Endothelial cell of umbilical vein (primary cell): ENCODE results near the gene GABPA. TPM values are rescaled to one million over a fixed set of nuclear protein-coding genes. Genes with fewer than 3 reads are reported as not detected.

Experiments
- BruUV-seq: library from RNA; stranded (reverse); fragments of 400-500 nt; replicated peaks from 2 replicates; lab custom pipeline; 2021; lab: Mats Ljungman, UMichigan
- CTCF ChIA-PET: fragments of 300-600, 350-600 bp; sonication (Branson Sonifier 250); formaldehyde crosslinking; loops from one replicate; lab custom pipeline; 2021; ENCODE audit warnings: antibody characterized with exemption, inconsistent platforms; lab: Charles Lee
- POLR2A ChIA-PET: fragments of 300-600, 350-600 bp; sonication (Branson Sonifier 250); formaldehyde crosslinking; loops from one replicate; lab custom pipeline; 2021; ENCODE audit warnings: antibody characterized with exemption, inconsistent platforms; lab: Charles Lee
- DNase-seq: peaks from one replicate; pipeline ENCODE4 v3.0.0-alpha.2; 2011; ENCODE audit warnings: low read depth, low spot score
- FAIRE-seq: peaks from 2 replicates; lab custom pipeline; 2011; peaks lifted over from hg19 to GRCh38; lab: Jason Lieb, UNC
- H2AFZ ChIP-seq: 2 replicates; pipeline ENCODE4 v1.6.0; 2012; ENCODE audit warnings: low read depth, low read length, control low read depth, inconsistent platforms
- H3K27ac ChIP-seq: 2 replicates; pipeline ENCODE4 v1.5.1; 2011; ENCODE audit warnings: low read depth, mild to moderate bottlenecking, control low read depth, low read length, moderate library complexity; ENCODE audit not compliant: insufficient read depth
- H3K27me3 ChIP-seq, 2 experiments: 2 replicates each; pipeline versions ENCODE4 v1.6.0 to v1.6.1; 2011; ENCODE audit warnings: low read length in 2 of 2, mixed read lengths in 1 of 2; ENCODE audit not compliant: control insufficient read depth in 2 of 2, insufficient read depth in 2 of 2
- H3K36me3 ChIP-seq, 2 experiments: 2 replicates in 1 of 2; 3 replicates in 1 of 2; pipeline ENCODE4 v1.5.1; 2011; ENCODE audit warnings: low read length in 2 of 2, mild to moderate bottlenecking in 1 of 2, moderate library complexity in 1 of 2; ENCODE audit not compliant: control insufficient read depth in 2 of 2, insufficient read depth in 2 of 2; ENCODE audit errors: extremely low read depth in 1 of 2
- H3K4me1 ChIP-seq: 3 replicates; pipeline ENCODE4 v1.5.1; 2011; ENCODE audit warnings: mild to moderate bottlenecking, low read length; ENCODE audit not compliant: control insufficient read depth, insufficient read depth; ENCODE audit errors: extremely low read depth
- H3K4me2 ChIP-seq: 2 replicates; pipeline ENCODE4 v1.6.1; 2011; ENCODE audit warnings: low read length, control low read depth, mixed read lengths; ENCODE audit not compliant: insufficient read depth
- H3K4me3 ChIP-seq, 3 experiments: fragments of 200-600 bp in 1 of 3; sonication (generic), shearing (Covaris generic) in 1 of 3; replicated peaks in 1 of 3; 2 replicates each; pipeline ENCODE4 v1.5.1; 2011 to 2016; ENCODE audit warnings: control low read depth in 3 of 3, low read length in 3 of 3, mild to moderate bottlenecking in 2 of 3, inconsistent platforms in 1 of 3, low read depth in 1 of 3, moderate library complexity in 1 of 3; ENCODE audit not compliant: insufficient read depth in 1 of 3
- H3K79me2 ChIP-seq: 2 replicates; pipeline ENCODE4 v1.6.0; 2012; ENCODE audit warnings: low read length, inconsistent platforms; ENCODE audit not compliant: control insufficient read depth, insufficient read depth
- H3K9ac ChIP-seq: replicated peaks from 2 replicates; pipeline ENCODE3; 2011; ENCODE audit warnings: low read length, control low read depth; ENCODE audit not compliant: insufficient read depth; ENCODE audit errors: extremely low read depth
- H3K9me1 ChIP-seq: replicated peaks from 3 replicates; pipeline ENCODE4 v1.6.0; 2011; ENCODE audit warnings: mild to moderate bottlenecking, low read length; ENCODE audit not compliant: control insufficient read depth, insufficient read depth; ENCODE audit errors: extremely low read depth
- H3K9me3 ChIP-seq: replicated peaks from 2 replicates; pipeline ENCODE4 v1.5.1; 2012; ENCODE audit warnings: low read length, inconsistent platforms; ENCODE audit not compliant: control insufficient read depth, insufficient read depth
- H4K20me1 ChIP-seq: replicated peaks from 2 replicates; pipeline ENCODE3; 2011; ENCODE audit warnings: mild to moderate bottlenecking, low read length; ENCODE audit not compliant: control insufficient read depth, insufficient read depth; ENCODE audit errors: extremely low read depth
- CTCF ChIP-seq, 2 donors: IDR thresholded peaks; 1 replicate in 1 of 2; 2 replicates in 1 of 2; pipeline ENCODE4 v1.5.1; 2011; ENCODE audit warnings: low read length in 2 of 2, mild to moderate bottlenecking in 2 of 2, moderate library complexity in 2 of 2, control low read depth in 1 of 2, inconsistent platforms in 1 of 2, low read depth in 1 of 2; ENCODE audit not compliant: insufficient read depth in 1 of 2; ENCODE audit errors: extremely low read depth in 1 of 2
- EZH2 ChIP-seq: IDR thresholded peaks from 2 replicates; pipeline ENCODE4 v1.6.1; 2012; ENCODE audit warnings: borderline replicate concordance, low read depth, mild to moderate bottlenecking, moderate library complexity, low read length, inconsistent platforms; ENCODE audit not compliant: severe bottlenecking
- FOS ChIP-seq: IDR thresholded peaks from 2 replicates; pipeline ENCODE4 v1.6.1; 2011; ENCODE audit warnings: mild to moderate bottlenecking, low read length, moderate library complexity, borderline replicate concordance; ENCODE audit not compliant: insufficient read depth
- GATA2 ChIP-seq: IDR thresholded peaks from 2 replicates; pipeline ENCODE4 v1.7.0; 2011; ENCODE audit warnings: low read depth, mild to moderate bottlenecking, moderate library complexity, mixed read lengths, low read length; ENCODE audit not compliant: insufficient read length, insufficient read depth
- JUN ChIP-seq: IDR thresholded peaks from 2 replicates; pipeline ENCODE4 v1.6.1; 2011; ENCODE audit warnings: borderline replicate concordance, low read depth; ENCODE audit not compliant: insufficient read length, insufficient read depth
- MAX ChIP-seq: IDR thresholded peaks from 2 replicates; pipeline ENCODE4 v1.6.1; 2011; ENCODE audit not compliant: insufficient read depth, insufficient read length
- MYC ChIP-seq: IDR thresholded peaks from one replicate; pipeline ENCODE4 v1.6.1; 2011; ENCODE audit warnings: mild to moderate bottlenecking, low read depth, low read length
- POLR2A ChIP-seq: IDR thresholded peaks from 2 replicates; pipeline ENCODE4 v1.6.1; 2012; ENCODE audit warnings: low read depth, mild to moderate bottlenecking, control low read depth, low read length
- POLR2AphosphoS5 ChIP-seq: IDR thresholded peaks from 2 replicates; pipeline ENCODE4 v1.6.1; 2012; ENCODE audit warnings: low read depth, mild to moderate bottlenecking, control low read depth, low read length, moderate library complexity; ENCODE audit not compliant: insufficient read depth
- dilution Hi-C: fragments of 300-500 bp; cut with MboI; formaldehyde crosslinking; loops from one replicate; pipeline ENCODE4 v1.15.0; 2019; ENCODE audit warnings: low sequenced_read_pairs; ENCODE audit not compliant: extremely low pct_ligation_motif_present
- intact Hi-C: fragments of 100-400 bp; cut with micrococcal nuclease; formaldehyde crosslinking; loops from one replicate; pipeline ENCODE4 v1.10.0; 2022
- polyA plus RNA-seq, 4 experiments: library from polyadenylated mRNA; depleted of rRNA in 3 of 4; stranded (reverse) in 3 of 4; unstranded in 1 of 4; fragments of >200 nt; gene quantifications; 2 replicates each; pipeline versions ENCODE4 v1.2.1 to v1.2.3, GENCODE V29; 2011 to 2012; ENCODE audit warnings: missing spikeins in 1 of 4
- total RNA-seq: library from RNA; stranded (reverse); gene quantifications from 2 replicates; pipeline ENCODE4 v1.2.3, GENCODE V29; 2021

Gene GABPA
- total and polyA plus RNA-seq, 2 donors (not counting 3 experiments of a cell fraction or from before 2014, with no cell fraction given): 5.8 to 21.0 TPM

GRCh38 chr21:25790878-25791204 lies 56.1 kb downstream of the GABPA start:
- H3K27me3 ChIP-seq: peaks cover 2 to 3% of the 10 kb centered on the region in 2 experiments
- ChIA-PET POLR2A (no interaction called here), CTCF (interaction anchor here (0.8 to 2.1 kb wide), 8 partner anchors 8 to 927 kb away, joined by 3 to 30 read pairs (median 6); no protein-coding TSS in a partner anchor)
- DNase-seq: peak; percentile 3
- no peak overlapping the region for H3K9ac ChIP-seq
- no peak for TF ChIP-seq GATA2
- no peaks in the 10 kb centered on the region for H3K79me2 ChIP-seq
- no peak for FAIRE-seq
- dilution Hi-C loops: no loop called here
- H3K4me2 ChIP-seq: peak overlapping the region; percentile 33
- BruUV-seq: no TSS peak
- H4K20me1 ChIP-seq: no peaks in the 10 kb centered on the region
- peak overlapping the region; percentile 88 for H2AFZ ChIP-seq
- no peaks in the 10 kb centered on the region for H3K36me3 ChIP-seq
- no peaks in the 10 kb centered on the region for H3K4me1 ChIP-seq
- intact Hi-C loops: loop anchor here (2.0 to 10.0 kb wide), 2 partner anchors 366 to 926 kb away; no protein-coding TSS in a partner anchor
- no peaks in the 10 kb centered on the region for H3K9me1 ChIP-seq
- H3K4me3 ChIP-seq: no peak overlapping the region
- H3K9me3 ChIP-seq: no peaks in the 10 kb centered on the region
- no peak overlapping the region for H3K27ac ChIP-seq

- BruUV-seq: no TSS peak
- CTCF ChIA-PET: interaction anchor here (1.1 to 2.1 kb wide), 4 partner anchors 10 to 922 kb away, joined by 4 to 30 read pairs (median 8); no protein-coding TSS in a partner anchor
- no peak overlapping the region for H3K4me2 ChIP-seq
- no peak overlapping the region for H3K27ac ChIP-seq
- H4K20me1 ChIP-seq: no peaks in the 10 kb centered on the region
- no peaks in the 10 kb centered on the region for H3K9me1 ChIP-seq
- no peak overlapping the region for H3K4me3 ChIP-seq
- H3K9me3 ChIP-seq: no peaks in the 10 kb centered on the region
- no peak for FAIRE-seq
- no peaks in the 10 kb centered on the region for H3K79me2 ChIP-seq
- peaks cover 2 to 3% of the 10 kb centered on the region in 2 experiments for H3K27me3 ChIP-seq
- H2AFZ ChIP-seq: no peak overlapping the region
- no peak overlapping the region for H3K9ac ChIP-seq
- intact Hi-C loops: loop anchor here (2.0 to 10.0 kb wide), 2 partner anchors 367 to 925 kb away; no protein-coding TSS in a partner anchor
- dilution Hi-C loops: no loop called here
- DNase-seq: no peak
- TF ChIP-seq POLR2A (no peak), CTCF (IDR thresholded peaks at IDR 0.05; ENCODE audit: extremely low read depth in 1 of 2, insufficient read depth in 1 of 2, low read depth in 1 of 2, low read length in 2 of 2) (no peak), MYC (no peak), FOS (no peak), GATA2 (no peak), JUN (no peak), POLR2AphosphoS5 (no peak), MAX (no peak), EZH2 (no peak)
- no peaks in the 10 kb centered on the region for H3K4me1 ChIP-seq
- no peaks in the 10 kb centered on the region for H3K36me3 ChIP-seq
- POLR2A ChIA-PET: no interaction called here
Measured at GRCh38 chr21:25791319-25791718, 56.5 kb downstream of the GABPA start.
